GM18868 (cell line): ENCODE data around the gene ABCG1.

Source experiments
- ATAC-seq: cut with Tn5 transposase; IDR thresholded peaks from one replicate; pipeline ENCODE4 v1.9.1; 2021; ENCODE audit warnings: mild to moderate bottlenecking, moderate library complexity; ENCODE audit not compliant: unreplicated experiment

ABCG1 gene

DNA sequence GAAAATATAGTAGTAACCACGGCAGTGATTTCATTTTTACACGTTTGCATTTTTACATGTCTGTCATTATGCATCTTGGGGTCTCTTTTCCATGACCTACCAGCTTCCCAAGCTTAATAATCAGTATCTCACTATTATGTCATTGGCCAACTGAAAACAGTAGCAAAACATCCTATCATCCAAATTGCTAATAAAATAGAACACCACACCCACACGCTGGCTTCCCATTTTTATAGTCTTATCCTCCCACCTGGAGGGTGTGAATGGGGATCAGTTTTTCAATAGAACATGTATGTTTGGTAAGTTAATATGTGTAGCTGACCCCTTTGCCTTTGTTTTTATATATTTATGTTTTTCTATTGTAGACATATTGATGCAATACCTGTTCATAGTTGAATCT lies 84.5 kb downstream of the ABCG1 start:
- no peak for ATAC-seq

- ATAC-seq = no peak
These were observed 85.9 kb downstream of the ABCG1 start for GRCh38 chr21:42304556-42305454.

DNA sequence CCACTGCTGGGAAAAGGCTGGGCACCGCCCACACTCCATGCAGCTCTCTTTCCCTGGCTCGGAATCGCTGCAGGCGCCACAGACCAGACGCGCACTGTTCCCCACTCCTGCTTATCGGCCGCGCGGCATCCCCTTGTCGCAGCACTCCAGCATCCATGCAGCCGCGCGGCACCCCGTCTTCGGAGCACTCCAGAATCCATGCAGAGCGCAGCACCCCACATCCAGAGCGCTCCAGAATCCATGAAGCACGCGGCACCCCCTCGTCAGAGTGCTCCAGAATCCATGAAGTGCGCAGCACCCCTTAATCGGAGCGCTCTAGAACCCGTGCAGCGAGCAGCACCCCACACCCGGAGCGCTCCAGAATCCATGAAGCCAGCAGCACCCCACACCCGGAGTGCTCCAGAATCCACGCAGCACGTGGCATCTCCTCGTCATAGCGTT lies 86.8 kb downstream of the ABCG1 start:
- no peak for ATAC-seq

- no peak for ATAC-seq
These were observed 87.6 kb downstream of the ABCG1 start for GRCh38 chr21:42306366-42307035.

DNA sequence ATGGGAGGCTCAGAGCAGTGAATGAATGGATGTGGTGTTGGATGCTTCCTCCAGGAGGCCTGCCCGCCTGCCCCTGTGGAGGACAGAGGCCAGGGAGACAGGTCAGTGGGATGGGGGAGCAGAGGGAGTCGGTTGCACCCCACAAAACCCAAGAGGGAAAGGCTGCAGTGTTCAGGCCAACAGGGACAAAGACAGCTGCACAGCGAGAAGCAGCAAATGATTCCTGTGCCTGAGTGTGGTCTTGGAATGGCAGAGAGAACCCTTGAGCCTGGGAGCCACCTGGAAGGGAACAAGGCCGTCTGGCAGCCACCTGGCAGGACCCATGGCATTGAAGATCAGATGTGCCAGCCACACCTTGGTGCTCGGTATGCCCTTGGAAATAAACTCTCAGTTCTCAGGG lies 88.2 kb downstream of the ABCG1 start:
- no peak for ATAC-seq

GRCh38 chr21:42308161-42308913 lies 89.4 kb downstream of the ABCG1 start:
- no peak for ATAC-seq

GRCh38 chr21:42308914-42309752 lies 90.2 kb downstream of the ABCG1 start:
- no peak for ATAC-seq

GRCh38 chr21:42309753-42310213 lies 90.8 kb downstream of the ABCG1 start:
- no peak for ATAC-seq

DNA sequence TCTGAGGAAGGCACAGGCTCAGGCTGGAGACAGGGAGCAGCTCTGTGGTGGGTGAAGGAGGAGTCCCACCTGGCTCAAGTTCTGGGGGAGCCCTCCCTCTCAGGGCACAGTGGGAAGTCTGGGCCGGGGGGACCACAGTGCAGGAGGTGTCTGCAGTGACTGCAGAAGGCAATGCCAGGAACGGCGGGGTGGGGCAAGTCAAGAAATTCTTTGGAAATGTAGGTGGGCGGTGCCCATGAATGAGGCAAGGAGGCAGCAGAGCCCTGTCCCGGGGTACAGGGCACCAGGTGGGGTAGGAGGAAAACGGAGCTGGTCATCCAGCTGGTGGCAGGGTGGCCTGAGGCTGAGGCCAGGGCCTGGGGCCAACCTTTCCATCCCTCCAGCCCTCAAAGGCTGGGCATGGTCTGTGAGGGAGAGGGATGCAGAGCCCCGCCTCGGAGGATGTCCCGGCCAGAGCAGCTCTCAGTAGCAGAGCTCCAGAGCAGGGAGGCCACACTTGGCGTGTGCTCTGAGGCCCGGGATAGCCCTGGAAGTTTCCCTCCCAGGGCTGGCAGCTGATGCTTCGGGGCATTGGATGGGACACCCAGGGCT lies 91.6 kb downstream of the ABCG1 start:
- ATAC-seq = no peak

DNA sequence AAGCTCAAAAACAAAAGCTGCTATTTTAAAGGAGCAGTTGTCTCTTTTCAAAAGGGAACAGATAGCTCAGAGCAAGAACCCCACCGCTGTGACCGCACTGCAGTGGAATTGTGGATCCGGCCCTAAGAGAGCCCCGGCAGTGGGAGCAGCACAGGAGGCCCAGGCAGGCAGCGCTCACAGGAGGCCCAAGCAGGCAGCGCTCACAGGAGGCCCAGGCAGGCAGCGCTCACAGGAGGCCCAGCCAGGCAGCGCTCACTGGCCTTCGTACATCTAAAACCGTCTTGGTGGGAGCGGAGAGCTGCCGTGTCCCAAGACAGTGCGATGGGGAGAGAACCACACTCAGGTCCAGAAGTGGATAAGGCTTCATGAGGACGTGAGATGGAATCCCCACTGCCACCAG lies 92.2 kb downstream of the ABCG1 start:
- ATAC-seq = no peak

DNA sequence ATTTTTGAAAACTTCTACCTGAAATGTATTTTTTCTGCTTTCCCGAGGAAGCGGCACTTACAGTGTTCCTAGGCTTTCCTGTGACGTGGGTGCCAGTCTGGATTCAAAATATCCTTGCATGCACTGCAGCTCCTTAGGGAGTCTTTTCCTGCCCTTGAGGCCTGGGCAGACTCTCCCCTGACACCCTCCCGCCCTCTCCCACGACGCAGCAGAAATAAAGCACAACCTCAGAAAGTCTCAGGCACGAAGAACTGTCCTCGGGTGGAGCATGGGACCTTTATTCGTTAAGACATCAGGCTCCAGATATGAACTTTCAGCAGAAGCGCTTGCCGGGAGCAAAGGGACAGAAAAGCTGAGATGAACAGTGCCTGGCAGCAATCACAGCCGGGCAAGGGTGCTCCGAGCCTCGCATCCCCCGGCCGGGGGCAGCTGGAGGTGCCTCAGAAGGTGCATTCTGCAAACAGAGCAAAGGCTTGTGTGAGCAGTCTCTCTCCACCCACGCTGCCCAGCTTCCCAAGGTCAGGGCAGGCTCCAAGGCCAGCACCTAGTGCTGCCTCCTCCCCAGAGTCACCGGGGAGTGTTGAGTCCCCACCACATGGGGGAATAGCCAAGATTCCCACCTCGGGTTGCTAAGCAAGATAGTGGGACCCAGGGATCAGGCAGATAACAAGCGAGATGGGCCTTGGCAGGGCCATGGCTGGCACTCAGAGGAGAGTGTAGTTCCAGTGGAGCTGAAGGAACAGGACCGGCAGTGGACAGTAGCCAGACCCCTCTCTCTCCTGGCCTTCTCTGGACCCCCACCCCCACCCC lies 93.1 kb downstream of the ABCG1 start:
- ATAC-seq = no peak

DNA sequence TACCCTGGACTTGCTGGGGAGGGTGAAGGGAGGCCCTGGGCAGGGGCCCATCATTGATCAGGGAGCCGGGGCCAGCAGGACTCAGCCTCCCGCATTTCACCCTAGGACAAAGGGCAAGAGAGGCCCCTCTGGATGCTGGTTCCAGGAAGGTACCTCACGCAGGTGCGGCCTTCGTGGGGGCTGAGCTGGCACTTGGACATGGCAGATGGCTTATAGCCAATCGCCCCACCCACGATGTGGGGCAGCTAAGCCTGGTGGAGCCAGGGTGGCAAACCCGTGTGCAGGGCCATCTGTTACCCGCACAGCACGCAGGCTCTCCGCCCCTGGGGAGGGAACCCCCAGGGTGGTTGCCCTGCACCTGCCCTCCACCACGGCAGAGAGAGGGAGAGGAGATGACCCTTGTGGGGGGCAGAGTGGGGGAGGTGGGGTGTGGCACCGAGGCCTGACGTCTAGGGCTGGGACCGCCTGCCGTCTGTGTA lies 93.7 kb downstream of the ABCG1 start:
- no peak for ATAC-seq

DNA sequence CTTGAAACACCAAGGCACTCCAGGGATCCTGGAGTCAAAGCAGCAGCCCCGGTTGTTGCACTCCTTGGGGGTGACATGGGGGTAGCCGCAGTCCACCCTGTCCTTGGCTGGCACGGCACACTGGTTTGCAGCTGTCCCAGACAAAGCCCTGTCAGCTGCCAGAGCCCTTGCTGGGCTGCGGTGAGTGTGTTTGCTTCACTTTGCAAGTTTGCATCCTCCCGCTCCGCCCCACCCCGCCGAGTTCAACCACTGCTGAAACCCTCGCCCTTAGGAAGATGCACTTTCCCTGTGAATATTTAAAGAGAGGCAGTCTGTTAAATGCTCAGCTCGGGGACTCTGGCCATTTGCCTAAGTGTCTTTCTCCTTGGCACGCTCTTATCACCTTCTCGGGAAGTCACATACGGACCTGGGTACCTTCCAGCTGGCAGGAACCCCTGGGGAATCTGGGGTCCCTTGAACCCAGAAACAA lies 94.6 kb downstream of the ABCG1 start:
- ATAC-seq = no peak

DNA sequence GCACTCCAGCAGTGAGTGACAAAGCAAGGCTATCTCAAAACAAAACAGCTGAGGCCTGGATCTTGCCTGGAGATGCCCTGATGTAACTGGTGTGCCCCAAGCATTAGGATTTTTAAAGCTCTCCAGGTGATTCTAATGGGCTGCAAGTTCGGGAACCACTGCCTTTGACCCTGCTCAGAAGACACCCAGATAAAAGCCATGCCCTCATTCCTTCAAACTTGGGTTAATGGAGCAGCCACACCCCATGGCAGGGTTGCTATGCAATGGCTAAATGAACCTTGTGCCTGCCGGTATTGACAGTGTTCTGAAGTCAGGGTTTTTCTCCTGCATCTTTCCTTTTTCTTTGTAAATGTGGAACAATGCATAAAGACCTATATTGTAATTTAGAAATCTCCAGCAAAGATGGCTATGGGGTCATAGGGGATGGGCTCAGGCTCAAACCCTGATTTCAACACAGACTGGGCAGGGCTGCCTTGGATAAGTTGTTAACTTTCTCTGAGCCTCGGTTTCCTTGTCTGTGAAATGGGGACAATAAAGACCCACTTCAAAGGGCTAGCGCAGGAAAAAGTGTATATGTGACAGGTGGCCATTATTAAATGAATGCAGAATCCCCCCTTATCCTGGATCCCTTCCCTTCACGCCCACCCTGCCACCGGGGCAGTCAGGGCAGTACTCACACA lies 95.8 kb downstream of the ABCG1 start:
- no peak for ATAC-seq

GRCh38 chr21:42315296-42315891 lies 96.5 kb downstream of the ABCG1 start, which contains the start of gene TFF3:
Gene TFF3 (minus strand): TSS chr21:42315409. CDS start chr21:42315374, 35 bp downstream.
- ATAC-seq = no peak

GRCh38 chr21:42316891-42317290 lies 98.0 kb downstream of the ABCG1 start:
- no peak for ATAC-seq

GRCh38 chr21:42317341-42317741 lies 98.4 kb downstream of the ABCG1 start:
- no peak for ATAC-seq
